NCI-H748 treated with DMSO at 0.1 percent for 48 hours (cell line): ENCODE data around the gene CCDC57.
"Not testable (repeated sequence)": the region's sequence is repeated elsewhere in the genome, so short reads cannot be mapped to it uniquely, and the experiment has no call there.

Experiments
- DNase-seq: peaks from one replicate; lab custom pipeline; 2025; lab: John Stamatoyannopoulos, UW

The CCDC57 gene

DNA sequence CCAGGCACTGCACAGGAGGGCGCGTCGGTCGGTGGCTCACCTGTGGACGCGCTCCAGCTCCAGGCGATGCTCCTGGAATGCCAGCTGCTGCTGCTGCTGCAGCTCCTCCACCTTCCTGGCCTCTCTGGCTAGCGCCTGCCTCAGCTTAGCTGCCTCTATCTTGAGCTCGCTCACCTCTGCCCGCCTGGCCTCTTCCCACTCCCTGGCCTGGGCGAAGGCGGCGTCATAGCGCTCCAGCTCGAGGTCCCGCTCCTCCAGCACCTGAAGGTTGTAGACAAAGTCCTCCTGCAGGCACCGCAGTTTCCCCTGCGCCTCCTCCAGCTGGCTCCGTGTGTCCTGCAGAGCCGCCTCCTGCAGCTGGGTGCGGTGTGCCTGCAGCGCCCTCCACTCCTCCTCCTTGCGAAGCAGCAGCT lies 11.1 kb downstream of the CCDC57 start:
- no peak for DNase-seq

GRCh38 chr17:82200743-82201497 lies 11.7 kb downstream of the CCDC57 start:
- DNase-seq: no peak

- DNase-seq: no peak
Observed at GRCh38 chr17:82200135-82200534, 12.5 kb downstream of the CCDC57 start.

DNA sequence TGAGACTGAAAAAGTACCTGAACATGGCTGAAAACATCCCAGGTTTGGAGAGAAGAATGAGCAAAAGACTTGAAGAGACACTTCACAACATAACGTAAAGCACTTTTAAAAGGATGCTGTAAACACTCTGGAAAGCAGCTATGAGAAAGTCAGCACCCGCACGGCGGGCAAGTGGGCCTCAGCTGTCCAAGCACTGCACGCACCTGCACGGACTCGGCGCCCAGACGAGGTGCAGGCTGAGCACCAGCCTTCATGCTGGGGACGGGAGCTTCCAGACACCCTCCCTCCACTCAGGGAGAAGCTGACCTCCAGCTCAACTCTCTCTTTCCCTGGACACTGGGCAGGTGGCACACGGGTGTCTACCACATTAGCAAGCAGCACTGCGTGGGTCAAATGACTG lies 13.1 kb downstream of the CCDC57 start:
- no peak for DNase-seq

- no peak for DNase-seq
Observed at GRCh38 chr17:82198092-82198491, 14.6 kb downstream of the CCDC57 start.

DNA sequence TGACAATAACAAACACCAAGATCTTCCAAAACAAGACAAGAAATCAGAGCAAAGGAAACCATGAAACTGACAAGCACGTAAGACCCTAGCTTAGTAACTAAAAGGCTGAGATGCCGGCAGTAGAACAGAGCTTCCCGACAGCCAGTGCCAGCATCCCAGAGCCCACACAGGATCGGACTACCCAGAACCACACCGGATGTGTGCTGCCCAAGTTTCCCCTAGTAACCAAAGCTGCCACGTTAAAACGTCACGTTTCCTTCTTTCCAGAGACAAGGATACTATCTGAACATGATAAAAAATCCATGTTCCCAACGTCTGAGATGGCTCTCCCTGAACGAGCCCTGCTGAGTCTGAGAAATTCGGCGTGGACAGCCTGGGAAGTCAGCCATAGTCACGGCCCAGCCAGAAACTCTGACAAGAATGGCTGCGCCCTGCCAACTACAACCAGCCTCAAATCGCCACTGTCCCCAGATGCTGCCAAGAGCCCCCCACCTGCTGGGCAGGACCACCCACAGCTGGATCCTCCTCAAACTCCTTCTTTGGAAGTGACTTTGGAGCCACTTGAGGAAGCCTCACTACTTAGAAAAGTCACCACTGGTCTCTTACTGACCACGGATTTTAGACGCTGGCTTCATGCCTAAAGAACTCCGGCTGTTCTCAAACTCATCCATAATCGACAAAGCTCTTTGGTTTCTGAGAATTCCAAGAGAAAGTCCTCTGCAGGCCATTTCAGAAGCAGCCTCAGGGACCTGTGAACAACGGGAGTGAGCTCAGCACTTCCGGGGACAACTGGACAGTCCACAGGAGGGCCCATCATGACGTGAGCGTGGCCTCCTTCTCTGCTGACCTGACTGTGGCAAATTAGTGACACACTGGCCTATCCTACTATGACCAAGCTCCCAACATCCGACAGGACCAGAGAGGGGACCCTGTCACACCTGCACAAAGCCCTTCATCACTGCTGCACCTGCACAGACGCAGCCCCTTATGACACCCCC lies 16.7 kb downstream of the CCDC57 start:
- no peak for DNase-seq

GRCh38 chr17:82194765-82195164 lies 17.9 kb downstream of the CCDC57 start:
- DNase-seq: no peak

- DNase-seq: no peak
Observed at GRCh38 chr17:82193520-82194220, 19.0 kb downstream of the CCDC57 start.

DNA sequence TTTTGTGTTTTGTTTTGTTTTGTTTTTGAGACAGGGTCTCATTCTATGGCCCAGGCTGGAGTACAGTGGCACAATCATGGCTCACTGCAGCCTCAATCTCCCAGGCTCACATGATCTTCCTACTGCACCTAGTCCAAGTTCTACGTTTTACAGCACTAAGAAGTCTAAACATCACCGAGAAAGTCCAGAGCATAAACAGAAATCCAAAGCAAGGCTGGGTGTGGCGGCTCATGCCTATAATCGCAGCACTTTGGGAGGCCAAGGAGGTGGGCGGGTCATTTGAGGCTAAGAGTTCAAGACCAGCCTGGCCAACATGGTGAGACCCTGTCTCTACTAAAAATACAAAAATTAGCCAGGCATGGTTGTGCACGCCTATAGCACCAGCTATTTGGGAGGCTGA lies 19.6 kb downstream of the CCDC57 start:
- not testable (repeated sequence) for DNase-seq

DNA sequence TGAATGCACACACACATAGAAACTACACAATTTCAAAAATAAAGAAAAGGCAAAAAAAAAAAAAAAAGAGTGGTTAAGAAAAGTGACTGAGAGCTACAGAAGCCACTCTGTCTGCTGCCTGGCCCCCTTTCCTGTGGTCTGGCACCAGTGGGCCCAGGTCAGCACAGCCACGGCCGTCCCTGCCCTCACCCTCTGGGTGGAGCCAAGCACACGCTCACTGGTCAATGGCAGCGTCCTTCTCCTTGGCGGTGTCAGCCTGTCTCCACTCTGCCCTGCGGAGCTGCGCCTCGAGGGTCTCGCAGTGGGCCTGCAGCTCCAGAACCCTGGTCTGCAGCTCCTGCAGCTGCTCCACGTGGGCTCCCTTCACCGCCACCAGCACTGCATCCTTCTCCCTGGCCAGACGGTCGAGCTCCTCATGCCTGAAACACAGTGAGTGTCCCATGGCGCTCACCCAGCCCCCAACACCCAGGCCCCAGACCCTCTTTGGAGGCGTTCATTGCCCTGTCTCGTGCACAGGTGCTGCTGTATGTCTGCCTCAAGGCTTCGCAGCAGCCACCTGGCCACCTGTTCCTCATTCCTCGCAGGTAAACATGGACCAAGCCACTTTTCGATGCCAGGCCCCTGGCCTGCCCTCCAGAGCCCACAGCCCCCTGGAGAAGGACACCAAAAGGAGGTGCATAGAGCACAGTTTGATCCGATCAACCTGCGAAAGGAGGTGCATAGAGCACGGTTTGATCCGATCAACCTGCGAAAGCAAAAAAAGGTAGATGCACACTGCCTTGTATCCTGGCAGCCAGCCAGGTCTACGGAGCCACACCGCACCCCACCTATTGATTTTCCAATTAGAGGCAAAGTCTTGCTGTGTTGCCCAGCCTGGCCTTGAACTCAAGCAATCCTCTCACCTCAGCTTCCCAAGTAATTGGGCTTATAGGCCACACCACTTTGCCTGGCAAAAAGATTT lies 24.4 kb downstream of the CCDC57 start:
- peak; percentile 1 for DNase-seq

- no peak for DNase-seq
Observed at GRCh38 chr17:82187500-82187899, 25.1 kb downstream of the CCDC57 start.

- no peak for DNase-seq
Observed at GRCh38 chr17:82186221-82186620, 26.4 kb downstream of the CCDC57 start.

DNA sequence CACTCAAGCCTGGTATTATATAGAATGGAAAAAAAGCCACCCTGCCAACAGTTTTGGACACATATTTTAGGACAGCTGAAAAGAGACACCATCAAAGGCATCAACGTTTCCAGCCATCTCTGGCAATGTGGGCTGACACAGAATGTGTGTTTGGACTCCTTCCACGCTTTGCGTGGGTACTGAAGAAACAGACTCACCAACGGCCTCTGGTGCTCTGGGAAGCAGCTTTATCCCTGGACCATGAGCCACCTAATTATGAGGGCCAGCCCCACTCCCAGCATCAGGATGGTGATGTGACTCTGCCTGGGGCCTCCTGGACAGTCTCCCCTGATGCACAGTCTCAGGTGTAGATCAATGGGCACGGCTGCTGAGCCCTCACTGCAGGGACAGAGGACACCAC lies 27.9 kb downstream of the CCDC57 start:
- DNase-seq: no peak

GRCh38 chr17:82180776-82181528 lies 31.7 kb downstream of the CCDC57 start:
- no peak for DNase-seq

DNA sequence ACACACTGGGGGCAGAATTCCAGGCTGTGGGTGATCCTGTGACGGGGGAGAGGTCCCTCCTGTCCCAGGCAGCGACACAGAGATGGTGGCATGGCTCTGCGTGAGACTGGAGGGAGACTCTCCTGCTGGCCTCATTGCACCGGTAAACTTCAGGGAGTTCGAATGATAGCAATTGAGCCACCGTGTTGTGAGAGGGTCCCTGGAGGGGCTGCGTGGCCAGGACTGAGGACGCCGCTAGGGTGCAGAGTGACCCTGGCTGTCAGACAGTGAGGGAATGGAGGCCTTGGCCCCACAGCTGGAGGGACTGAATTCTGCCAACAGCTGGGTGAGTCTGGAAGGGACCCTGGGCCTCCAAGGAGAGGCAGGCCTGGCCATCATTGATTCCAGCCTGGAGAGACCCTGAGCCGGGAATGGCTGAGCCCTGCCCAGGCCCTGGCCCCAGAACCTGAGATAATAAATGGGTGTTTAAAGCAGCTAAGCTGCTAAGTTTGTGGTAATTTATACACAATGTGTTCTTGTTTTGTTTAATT lies 32.6 kb downstream of the CCDC57 start:
- DNase-seq: no peak

DNA sequence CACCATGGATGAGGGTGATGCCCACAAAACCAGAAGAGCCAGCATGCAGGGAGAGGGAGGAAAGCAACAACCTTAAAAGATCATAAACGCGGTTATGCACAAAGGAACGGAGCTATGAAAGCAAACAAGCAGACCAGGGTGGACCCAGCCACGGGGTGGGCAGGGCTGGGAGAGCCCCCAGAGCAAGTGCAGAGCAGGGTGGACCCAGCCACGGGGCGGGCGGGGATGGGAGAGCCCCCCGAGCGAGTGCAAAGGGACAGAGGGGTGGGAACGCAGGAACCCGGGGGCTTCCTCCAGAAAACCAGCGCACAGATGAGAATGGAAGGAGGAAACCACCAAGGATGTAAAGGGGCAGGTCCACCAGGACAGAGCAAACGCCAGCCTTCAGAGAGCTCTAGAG lies 33.2 kb downstream of the CCDC57 start:
- DNase-seq: no peak

GRCh38 chr17:82178499-82179261 lies 34.0 kb downstream of the CCDC57 start:
- DNase-seq: no peak

DNA sequence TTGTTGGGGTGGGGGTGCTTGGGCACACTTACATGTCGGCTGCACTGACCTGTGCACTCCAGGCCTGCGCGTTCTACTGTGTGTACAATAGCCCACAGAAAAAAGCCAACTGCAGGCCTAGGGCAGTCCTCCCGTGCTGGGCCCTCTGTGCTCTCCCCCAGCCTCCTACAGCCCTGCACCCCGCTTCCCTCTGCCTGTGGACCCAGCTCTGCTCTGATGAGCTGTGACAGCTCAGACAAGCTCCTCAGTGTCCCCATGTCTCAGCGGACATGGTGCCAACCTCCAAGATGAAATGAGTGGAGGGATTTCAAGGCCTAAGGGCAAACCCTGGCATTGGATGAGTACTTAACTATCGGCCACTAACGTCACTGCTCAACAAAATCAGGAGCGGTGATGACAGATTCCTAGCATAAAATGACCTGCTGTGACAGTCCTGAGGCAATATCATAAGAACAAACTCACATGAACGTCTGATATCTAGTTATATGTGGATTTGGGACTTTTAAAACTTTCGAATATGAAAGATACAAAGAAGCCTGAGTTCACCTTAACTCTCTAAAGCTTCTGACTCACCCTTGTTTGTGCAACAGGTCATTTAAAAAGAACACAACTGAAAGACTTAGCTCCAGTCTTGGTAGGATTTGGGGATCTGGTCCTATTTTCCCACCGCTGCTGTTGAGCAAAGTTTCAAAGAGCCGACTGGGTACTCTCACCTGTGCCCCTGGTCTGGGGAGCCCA lies 34.7 kb downstream of the CCDC57 start:
- no peak for DNase-seq

DNA sequence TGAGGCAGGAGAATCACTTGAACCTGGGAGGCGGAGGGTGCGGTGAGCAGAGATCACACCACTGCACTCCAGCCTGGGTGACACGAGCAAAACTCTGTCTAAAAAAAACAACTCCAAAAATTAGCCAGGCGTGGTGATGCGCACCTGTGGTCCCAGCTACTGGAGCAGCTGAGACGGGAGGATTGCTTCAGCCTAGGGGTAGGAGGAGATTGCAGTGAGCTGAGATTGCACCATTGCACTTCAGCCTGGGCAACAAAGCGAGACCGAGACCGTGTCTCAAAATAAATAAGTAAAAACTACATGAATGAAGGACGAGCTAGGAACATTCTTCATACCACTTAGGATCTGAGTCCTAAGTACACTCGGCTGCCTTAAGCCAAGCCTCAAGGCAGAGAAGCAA lies 35.4 kb downstream of the CCDC57 start:
- no peak for DNase-seq
